Neural progenitor cell (in vitro differentiated cells): Measurements from ENCODE around the gene GPBP1. TPM values are rescaled to one million over a fixed set of nuclear protein-coding genes. Genes with fewer than 3 reads are reported as not detected.

Experiments used
- DNase-seq: peaks from one replicate; pipeline ENCODE4 v3.0.0-alpha.2; 2016; ENCODE audit warnings: low spot score
- H2AFZ ChIP-seq: fragments of 200-600 bp; sonication (generic); replicated peaks from 2 replicates; pipeline ENCODE4 v1.6.1; 2016; ENCODE audit warnings: antibody characterized with exemption
- H3F3A ChIP-seq: fragments of 200-600 bp; sonication (generic); 2 replicates; pipeline ENCODE4 v1.6.1; 2016; ENCODE audit warnings: antibody characterized with exemption, low read depth
- H3K27ac ChIP-seq: fragments of 200-600 bp; sonication (generic); 2 replicates; pipeline ENCODE4 v1.5.1; 2016; ENCODE audit warnings: mild to moderate bottlenecking
- H3K27me3 ChIP-seq: fragments of 200-600 bp; sonication (generic); 2 replicates; pipeline ENCODE4 v1.6.1; 2016; ENCODE audit warnings: mild to moderate bottlenecking, moderate library complexity
- H3K36me3 ChIP-seq: fragments of 200-600 bp; sonication (generic); 2 replicates; pipeline ENCODE4 v1.5.1; 2016
- H3K4me1 ChIP-seq: fragments of 200-600 bp; sonication (generic); 2 replicates; pipeline ENCODE4 v1.6.1; 2016; ENCODE audit warnings: mixed run types
- H3K4me2 ChIP-seq: fragments of 200-600 bp; sonication (generic); 2 replicates; pipeline ENCODE4 v1.6.1; 2016
- H3K4me3 ChIP-seq: fragments of 200-600 bp; sonication (generic); 2 replicates; pipeline ENCODE4 v1.5.1; 2016
- H3K79me2 ChIP-seq: fragments of 200-600 bp; sonication (generic); 2 replicates; pipeline ENCODE4 v1.6.1; 2016; ENCODE audit warnings: low read depth
- H3K9ac ChIP-seq: fragments of 200-600 bp; sonication (generic); 2 replicates; pipeline ENCODE4 v1.6.1; 2016
- H3K9me3 ChIP-seq: fragments of 200-600 bp; sonication (generic); 2 replicates; pipeline ENCODE4 v1.5.1; 2016; ENCODE audit warnings: low read depth
- H4K20me1 ChIP-seq: fragments of 200-600 bp; sonication (generic); 2 replicates; pipeline ENCODE4 v1.6.1; 2016; ENCODE audit warnings: low read depth
- H3K27ac Mint-ChIP-seq: 3 replicates; pipeline ENCODE4 v1.8.0; 2021; ENCODE audit warnings: mixed read lengths
- H3K27me3 Mint-ChIP-seq: 2 replicates; pipeline ENCODE4 v1.8.0; 2022; ENCODE audit warnings: low read depth, mild to moderate bottlenecking, inconsistent platforms, moderate library complexity, mixed read lengths; ENCODE audit not compliant: insufficient read depth
- H3K36me3 Mint-ChIP-seq: 3 replicates; pipeline ENCODE4 v1.8.0; 2021; ENCODE audit warnings: mixed read lengths
- H3K4me1 Mint-ChIP-seq: 3 replicates; pipeline ENCODE4 v1.8.0; 2021; ENCODE audit warnings: mixed read lengths
- H3K4me3 Mint-ChIP-seq: 3 replicates; pipeline ENCODE4 v1.8.0; 2021; ENCODE audit warnings: mild to moderate bottlenecking, moderate library complexity, mixed read lengths
- H3K9me3 Mint-ChIP-seq: 3 replicates; pipeline ENCODE4 v1.8.0; 2020; ENCODE audit warnings: mixed read lengths
- EZH2 ChIP-seq: fragments of 200-600 bp; sonication (generic); IDR thresholded peaks from 2 replicates; pipeline ENCODE4 v1.6.1; 2017; ENCODE audit warnings: antibody characterized with exemption, mild to moderate bottlenecking, moderate library complexity
- EZH2phosphoT487 ChIP-seq: fragments of 200-600 bp; sonication (generic); IDR thresholded peaks from 2 replicates; pipeline ENCODE4 v1.6.1; 2017; ENCODE audit warnings: antibody characterized with exemption
- total RNA-seq: library from RNA; depleted of rRNA; stranded (reverse); fragments of >200 nt; gene quantifications from 2 replicates; pipeline ENCODE4 v1.2.3, GENCODE V29; 2015; ENCODE audit warnings: low replicate concordance
- TF ChIP-seq, protein P1 (sequence below): fragments of 200-600 bp; sonication (generic); IDR thresholded peaks from 2 replicates; pipeline ENCODE4 v1.5.1; 2017; ENCODE audit warnings: antibody characterized with exemption, mild to moderate bottlenecking

Gene GPBP1
- total RNA-seq, 1 donor from 2014 or later, result 321 TPM

DNA sequence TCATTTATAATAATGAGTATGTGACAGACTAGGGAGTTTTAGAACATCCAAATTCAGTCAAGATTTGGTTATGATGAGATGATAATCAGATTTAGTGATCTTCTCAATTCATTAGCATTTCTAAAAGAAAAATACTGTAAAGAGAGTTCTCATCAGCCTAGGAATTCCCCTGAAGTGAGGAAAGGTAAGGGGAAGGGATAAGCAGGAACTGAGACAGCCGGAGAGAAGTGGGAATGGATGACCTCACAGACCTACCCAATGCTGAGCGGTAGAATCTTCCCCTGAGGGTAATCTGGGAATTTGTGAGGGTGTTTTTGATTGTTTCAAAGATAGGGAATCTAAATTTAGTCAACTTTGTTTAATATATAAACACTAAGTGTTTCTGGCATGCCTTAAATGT, 16.7 kb upstream of the GPBP1 start:
- no peaks in the 10 kb centered on the region for H3K9me3 Mint-ChIP-seq
- Histone ChIP-seq H3K4me2 (no peak overlapping the region), H3K27me3 (no peaks in the 10 kb centered on the region), H2AFZ (no peak overlapping the region), H3K4me1 (peaks cover 4% of the 10 kb centered on the region), H3K9ac (no peak overlapping the region), H3K27ac (no peak overlapping the region), H3K4me3 (no peak overlapping the region), H3F3A (no peaks in the 10 kb centered on the region), H3K79me2 (no peaks in the 10 kb centered on the region), H3K9me3 (no peaks in the 10 kb centered on the region), H3K36me3 (no peaks in the 10 kb centered on the region), H4K20me1 (no peaks in the 10 kb centered on the region)
- DNase-seq, result no peak
- TF ChIP-seq, protein P1, sequence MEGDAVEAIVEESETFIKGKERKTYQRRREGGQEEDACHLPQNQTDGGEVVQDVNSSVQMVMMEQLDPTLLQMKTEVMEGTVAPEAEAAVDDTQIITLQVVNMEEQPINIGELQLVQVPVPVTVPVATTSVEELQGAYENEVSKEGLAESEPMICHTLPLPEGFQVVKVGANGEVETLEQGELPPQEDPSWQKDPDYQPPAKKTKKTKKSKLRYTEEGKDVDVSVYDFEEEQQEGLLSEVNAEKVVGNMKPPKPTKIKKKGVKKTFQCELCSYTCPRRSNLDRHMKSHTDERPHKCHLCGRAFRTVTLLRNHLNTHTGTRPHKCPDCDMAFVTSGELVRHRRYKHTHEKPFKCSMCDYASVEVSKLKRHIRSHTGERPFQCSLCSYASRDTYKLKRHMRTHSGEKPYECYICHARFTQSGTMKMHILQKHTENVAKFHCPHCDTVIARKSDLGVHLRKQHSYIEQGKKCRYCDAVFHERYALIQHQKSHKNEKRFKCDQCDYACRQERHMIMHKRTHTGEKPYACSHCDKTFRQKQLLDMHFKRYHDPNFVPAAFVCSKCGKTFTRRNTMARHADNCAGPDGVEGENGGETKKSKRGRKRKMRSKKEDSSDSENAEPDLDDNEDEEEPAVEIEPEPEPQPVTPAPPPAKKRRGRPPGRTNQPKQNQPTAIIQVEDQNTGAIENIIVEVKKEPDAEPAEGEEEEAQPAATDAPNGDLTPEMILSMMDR, result no peak
- no peak for TF ChIP-seq EZH2
- TF ChIP-seq EZH2phosphoT487, result no peak
- no peaks in the 10 kb centered on the region for H3K36me3 Mint-ChIP-seq
- H3K27me3 Mint-ChIP-seq, result peaks cover 3% of the 10 kb centered on the region
- H3K4me3 Mint-ChIP-seq, result no peak overlapping the region
- H3K4me1 Mint-ChIP-seq, result no peaks in the 10 kb centered on the region
- no peak overlapping the region for H3K27ac Mint-ChIP-seq

DNA sequence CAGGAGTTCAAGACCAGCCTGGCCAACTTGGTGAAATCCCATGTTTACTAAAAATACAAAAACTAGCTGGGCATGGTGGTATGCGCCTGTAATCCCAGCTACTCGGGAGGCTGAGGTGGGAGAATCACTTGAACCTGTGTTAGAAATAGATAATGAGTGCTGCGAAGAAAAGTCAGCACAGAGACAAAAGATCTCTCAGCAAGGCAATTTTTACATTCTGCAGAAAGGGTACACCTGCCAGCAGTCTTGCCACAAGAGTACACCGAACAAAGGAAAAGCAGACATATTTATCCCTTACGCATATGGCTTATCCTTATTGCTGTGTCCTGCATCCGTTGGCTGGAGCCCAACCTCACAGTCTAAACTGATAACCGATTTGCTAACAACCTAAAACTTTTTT, 16.2 kb upstream of the GPBP1 start:
- Mint-ChIP-seq H3K27ac (no peak overlapping the region), H3K4me1 (no peaks in the 10 kb centered on the region), H3K4me3 (no peak overlapping the region), H3K9me3 (no peaks in the 10 kb centered on the region), H3K27me3 (peaks cover 3% of the 10 kb centered on the region), H3K36me3 (no peaks in the 10 kb centered on the region)
- Histone ChIP-seq H4K20me1 (no peaks in the 10 kb centered on the region), H3K4me3 (no peak overlapping the region), H3K4me1 (peaks cover 4% of the 10 kb centered on the region), H3K36me3 (no peaks in the 10 kb centered on the region), H2AFZ (no peak overlapping the region), H3K9ac (no peak overlapping the region), H3K4me2 (no peak overlapping the region), H3F3A (no peaks in the 10 kb centered on the region), H3K9me3 (no peaks in the 10 kb centered on the region), H3K27me3 (no peaks in the 10 kb centered on the region), H3K27ac (no peak overlapping the region), H3K79me2 (no peaks in the 10 kb centered on the region)
- TF ChIP-seq EZH2, result no peak
- no peak for TF ChIP-seq EZH2phosphoT487
- TF ChIP-seq, protein P1, result no peak
- no peak for DNase-seq

DNA sequence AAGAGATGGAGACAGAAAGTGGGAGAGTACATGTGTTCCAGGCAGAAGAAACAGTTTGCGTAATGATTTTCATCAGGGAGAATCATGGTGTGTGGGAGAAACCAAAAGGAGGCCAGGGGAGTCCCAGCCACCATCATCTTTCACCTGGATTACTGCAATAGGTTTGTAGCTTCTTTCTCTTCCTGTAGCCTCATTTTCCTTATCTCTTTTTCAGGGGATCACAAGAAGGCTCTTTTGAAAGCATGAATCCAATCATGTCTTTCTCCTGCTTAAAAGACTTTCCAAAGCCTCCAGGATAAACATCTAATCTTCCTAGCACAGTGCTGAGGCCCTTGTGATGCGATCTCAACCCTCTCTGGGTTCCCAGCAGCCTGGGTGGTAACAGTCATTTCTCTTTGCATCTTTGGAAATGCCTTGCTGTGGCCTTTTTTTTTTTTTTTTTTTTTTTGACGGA, 10.3 kb upstream of the GPBP1 start:
- peak overlapping the region; percentile 50 for H2AFZ ChIP-seq
- H3K27ac Mint-ChIP-seq, result no peak overlapping the region
- no peaks in the 10 kb centered on the region for H3K36me3 ChIP-seq
- H3K4me1 ChIP-seq, result peaks cover 8% of the 10 kb centered on the region
- H3K36me3 Mint-ChIP-seq, result no peaks in the 10 kb centered on the region
- H3K79me2 ChIP-seq, result no peaks in the 10 kb centered on the region
- peaks cover 2% of the 10 kb centered on the region for H3K27me3 Mint-ChIP-seq
- no peak overlapping the region for H3K4me3 Mint-ChIP-seq
- H3K4me1 Mint-ChIP-seq, result no peaks in the 10 kb centered on the region
- no peaks in the 10 kb centered on the region for H3K27me3 ChIP-seq
- H3K4me2 ChIP-seq, result no peak overlapping the region
- DNase-seq, result peak; percentile 16
- no peaks in the 10 kb centered on the region for H4K20me1 ChIP-seq
- H3K9me3 ChIP-seq, result no peaks in the 10 kb centered on the region
- TF ChIP-seq EZH2phosphoT487 (no peak), EZH2 (no peak)
- TF ChIP-seq, protein P1, result no peak
- H3F3A ChIP-seq, result no peaks in the 10 kb centered on the region
- H3K27ac ChIP-seq, result no peak overlapping the region
- H3K9me3 Mint-ChIP-seq, result no peaks in the 10 kb centered on the region
- H3K9ac ChIP-seq, result no peak overlapping the region
- H3K4me3 ChIP-seq, result no peak overlapping the region
